Measurements from ENCODE around the gene PBRM1.

DNA sequence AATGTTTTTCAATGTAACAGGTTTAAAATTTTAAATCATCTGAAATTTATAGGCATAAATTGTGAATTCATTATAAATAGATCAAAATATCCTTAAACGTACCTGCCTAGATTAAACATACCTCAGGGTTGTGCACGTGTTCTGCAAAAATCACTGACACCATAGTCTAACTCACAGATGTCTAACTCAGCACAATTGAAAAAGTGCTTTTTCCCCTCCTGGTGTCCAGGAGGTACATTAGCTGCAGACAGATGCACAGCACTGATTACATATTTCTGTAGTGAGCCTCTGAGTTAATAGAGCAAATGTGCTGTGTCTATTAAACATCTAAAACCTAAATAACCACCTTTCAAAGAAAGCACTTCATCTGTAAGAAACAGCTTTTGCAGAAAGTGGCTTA is 138.6 kb downstream of the PBRM1 start:
- TF ChIP-seq EZH2 (IDR thresholded peaks at IDR 0.05; ENCODE audit: borderline replicate concordance, insufficient read depth, low read depth, low read length, poor library complexity, severe bottlenecking), result no peak
- TF ChIP-seq, protein P1, sequence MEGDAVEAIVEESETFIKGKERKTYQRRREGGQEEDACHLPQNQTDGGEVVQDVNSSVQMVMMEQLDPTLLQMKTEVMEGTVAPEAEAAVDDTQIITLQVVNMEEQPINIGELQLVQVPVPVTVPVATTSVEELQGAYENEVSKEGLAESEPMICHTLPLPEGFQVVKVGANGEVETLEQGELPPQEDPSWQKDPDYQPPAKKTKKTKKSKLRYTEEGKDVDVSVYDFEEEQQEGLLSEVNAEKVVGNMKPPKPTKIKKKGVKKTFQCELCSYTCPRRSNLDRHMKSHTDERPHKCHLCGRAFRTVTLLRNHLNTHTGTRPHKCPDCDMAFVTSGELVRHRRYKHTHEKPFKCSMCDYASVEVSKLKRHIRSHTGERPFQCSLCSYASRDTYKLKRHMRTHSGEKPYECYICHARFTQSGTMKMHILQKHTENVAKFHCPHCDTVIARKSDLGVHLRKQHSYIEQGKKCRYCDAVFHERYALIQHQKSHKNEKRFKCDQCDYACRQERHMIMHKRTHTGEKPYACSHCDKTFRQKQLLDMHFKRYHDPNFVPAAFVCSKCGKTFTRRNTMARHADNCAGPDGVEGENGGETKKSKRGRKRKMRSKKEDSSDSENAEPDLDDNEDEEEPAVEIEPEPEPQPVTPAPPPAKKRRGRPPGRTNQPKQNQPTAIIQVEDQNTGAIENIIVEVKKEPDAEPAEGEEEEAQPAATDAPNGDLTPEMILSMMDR (IDR thresholded peaks at IDR 0.05), result no peak
